HG02571 (cell line): Measurements from ENCODE around the gene ST6GAL2.

Source experiments
- ATAC-seq: cut with Tn5 transposase; IDR thresholded peaks from one replicate; pipeline ENCODE4 v1.9.1; 2021; ENCODE audit warnings: mild to moderate bottlenecking, moderate library complexity; ENCODE audit not compliant: unreplicated experiment

Gene ST6GAL2

GRCh38 chr2:106864051-106864450, 21.9 kb downstream of the ST6GAL2 start:
- no peak for ATAC-seq

- ATAC-seq: no peak
These were observed 22.6 kb downstream of the ST6GAL2 start for GRCh38 chr2:106863387-106863786.

GRCh38 chr2:106859498-106859897, 26.5 kb downstream of the ST6GAL2 start:
- ATAC-seq: no peak

- no peak for ATAC-seq
These were observed 27.2 kb downstream of the ST6GAL2 start for GRCh38 chr2:106858810-106859209.

- no peak for ATAC-seq
These were observed 28.0 kb downstream of the ST6GAL2 start for GRCh38 chr2:106857882-106858478.

- no peak for ATAC-seq
These were observed 32.3 kb downstream of the ST6GAL2 start for GRCh38 chr2:106853631-106854030.

- ATAC-seq: no peak
These were observed 34.0 kb downstream of the ST6GAL2 start for GRCh38 chr2:106851881-106852501.

GRCh38 chr2:106851087-106851874, 34.7 kb downstream of the ST6GAL2 start:
- ATAC-seq: no peak

- no peak for ATAC-seq
These were observed 36.7 kb downstream of the ST6GAL2 start for GRCh38 chr2:106849253-106849652.

- ATAC-seq: no peak
These were observed 38.6 kb downstream of the ST6GAL2 start for GRCh38 chr2:106847366-106847765.

- no peak for ATAC-seq
These were observed 40.3 kb downstream of the ST6GAL2 start for GRCh38 chr2:106845716-106846115.

GRCh38 chr2:106843910-106844250, 42.1 kb downstream of the ST6GAL2 start:
- ATAC-seq: no peak

GRCh38 chr2:106843001-106843909, 42.7 kb downstream of the ST6GAL2 start:
- no peak for ATAC-seq

- ATAC-seq: no peak
These were observed 43.9 kb downstream of the ST6GAL2 start for GRCh38 chr2:106841886-106842645.

- ATAC-seq: no peak
These were observed 45.1 kb downstream of the ST6GAL2 start for GRCh38 chr2:106840818-106841217.

GRCh38 chr2:106839849-106840595, 45.9 kb downstream of the ST6GAL2 start:
- no peak for ATAC-seq

- no peak for ATAC-seq
These were observed 52.7 kb downstream of the ST6GAL2 start for GRCh38 chr2:106833256-106833655.

- no peak for ATAC-seq
These were observed 54.0 kb downstream of the ST6GAL2 start for GRCh38 chr2:106831816-106832569.

- ATAC-seq: no peak
These were observed 54.7 kb downstream of the ST6GAL2 start for GRCh38 chr2:106831241-106831640.
